Measurements from ENCODE around the gene PDS5A.

DNA sequence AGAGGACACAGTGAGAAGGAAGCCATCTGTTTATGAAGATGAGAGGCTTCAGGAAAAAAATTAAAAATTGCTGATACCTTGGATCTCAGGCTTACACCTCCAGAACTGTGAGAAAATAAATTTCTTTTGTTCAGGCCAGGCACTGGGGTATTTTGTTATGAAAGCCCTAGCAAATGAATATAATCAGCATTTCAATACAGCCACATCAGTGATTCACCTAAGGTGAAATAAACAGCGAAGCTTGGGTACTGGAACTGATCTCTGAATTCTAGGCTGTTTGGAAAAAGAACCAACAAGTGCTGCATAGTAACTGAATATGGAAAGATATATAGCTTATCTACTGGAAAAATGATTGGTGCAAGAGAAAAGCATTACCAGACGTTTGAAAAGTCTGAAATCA, 88.5 kb downstream of the PDS5A start:
- TF ChIP-seq, protein P1, sequence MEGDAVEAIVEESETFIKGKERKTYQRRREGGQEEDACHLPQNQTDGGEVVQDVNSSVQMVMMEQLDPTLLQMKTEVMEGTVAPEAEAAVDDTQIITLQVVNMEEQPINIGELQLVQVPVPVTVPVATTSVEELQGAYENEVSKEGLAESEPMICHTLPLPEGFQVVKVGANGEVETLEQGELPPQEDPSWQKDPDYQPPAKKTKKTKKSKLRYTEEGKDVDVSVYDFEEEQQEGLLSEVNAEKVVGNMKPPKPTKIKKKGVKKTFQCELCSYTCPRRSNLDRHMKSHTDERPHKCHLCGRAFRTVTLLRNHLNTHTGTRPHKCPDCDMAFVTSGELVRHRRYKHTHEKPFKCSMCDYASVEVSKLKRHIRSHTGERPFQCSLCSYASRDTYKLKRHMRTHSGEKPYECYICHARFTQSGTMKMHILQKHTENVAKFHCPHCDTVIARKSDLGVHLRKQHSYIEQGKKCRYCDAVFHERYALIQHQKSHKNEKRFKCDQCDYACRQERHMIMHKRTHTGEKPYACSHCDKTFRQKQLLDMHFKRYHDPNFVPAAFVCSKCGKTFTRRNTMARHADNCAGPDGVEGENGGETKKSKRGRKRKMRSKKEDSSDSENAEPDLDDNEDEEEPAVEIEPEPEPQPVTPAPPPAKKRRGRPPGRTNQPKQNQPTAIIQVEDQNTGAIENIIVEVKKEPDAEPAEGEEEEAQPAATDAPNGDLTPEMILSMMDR (IDR thresholded peaks at IDR 0.05; ENCODE audit: low read length): no peak
- TF ChIP-seq EZH2phosphoT487 (IDR thresholded peaks at IDR 0.05; ENCODE audit: low read length) (no peak), EZH2 (optimal IDR thresholded peaks at IDR 0.05; ENCODE audit: low read depth, low read length) (no peak)

Measured in MM.1S (cell line).